HCT116 (cell line): Measurements from ENCODE around the gene CYP2E1. TPM values are rescaled to one million over a fixed set of nuclear protein-coding genes. Genes with fewer than 3 reads are reported as not detected.

Experiments used
- ATAC-seq: fragments of 200-7000 bp; cut with Tn5 transposase; 2 replicates; pipeline ENCODE4 v1.9.1; 2020; ENCODE audit warnings: mild to moderate bottlenecking, moderate library complexity
- BruUV-seq: library from RNA; stranded (reverse); fragments of 400-500 nt; replicated peaks from 2 replicates; lab custom pipeline; 2021; lab: Mats Ljungman, UMichigan
- CTCF ChIA-PET: fragments of 300-600 bp; sonication (Branson Sonifier 250); formaldehyde crosslinking; loops from one replicate; lab custom pipeline; 2021; ENCODE audit warnings: antibody characterized with exemption; lab: Charles Lee
- POLR2A ChIA-PET: fragments of 300-600, 350-600 bp; sonication (Branson Sonifier 250); formaldehyde crosslinking; loops from one replicate; lab custom pipeline; 2021; ENCODE audit warnings: antibody characterized with exemption; lab: Charles Lee
- RAD21 ChIA-PET, 2 experiments: fragments of 300-600 bp; sonication (Branson Sonifier 250); formaldehyde crosslinking; loops; one replicate each; lab custom pipeline; 2023; ENCODE audit warnings: low total read pairs in 2 of 2; ENCODE audit not compliant: uncharacterized antibody in 2 of 2, unreplicated experiment in 2 of 2, low non-redundant PET in 1 of 2; lab: Charles Lee
- DNase-seq: peaks from one replicate; pipeline ENCODE4 v3.0.0-alpha.2; 2010; ENCODE audit warnings: low read depth, low spot score
- H2AFZ ChIP-seq: fragments of 200-600 bp; shearing (Covaris generic), sonication (generic); 2 replicates; pipeline ENCODE4 v1.6.1; 2017; ENCODE audit warnings: low read depth, mixed run types, mixed read lengths, antibody characterized with exemption, low read length; ENCODE audit not compliant: poor library complexity, severe bottlenecking
- H3K27ac ChIP-seq: 2 replicates; pipeline ENCODE4 v1.5.1; 2012; ENCODE audit warnings: low read depth, low read length
- H3K27me3 ChIP-seq: fragments of 200-600 bp; sonication (generic); 2 replicates; pipeline ENCODE4 v1.6.1; 2016; ENCODE audit warnings: mixed run types, low read length, mixed read lengths; ENCODE audit not compliant: insufficient read depth
- H3K36me3 ChIP-seq, 2 experiments: fragments of 200-500 bp in 1 of 2; fragments of 200-600 bp in 1 of 2; sonication (Bioruptor generic) in 1 of 2; sonication (generic) in 1 of 2; 2 replicates each; pipeline versions ENCODE4 v1.5.1 to v1.6.1; 2014 to 2016; ENCODE audit warnings: low read length in 2 of 2, inconsistent platforms in 1 of 2, mixed read lengths in 1 of 2, mixed run types in 1 of 2; ENCODE audit not compliant: insufficient read depth in 2 of 2, control insufficient read depth in 1 of 2
- H3K4me1 ChIP-seq, 2 experiments: fragments of 200-600 bp in 1 of 2; sonication (generic) in 1 of 2; 2 replicates each; pipeline versions ENCODE4 v1.5.1 to v1.6.1; 2012 to 2017; ENCODE audit warnings: low read length in 2 of 2, inconsistent platforms in 1 of 2, mild to moderate bottlenecking in 1 of 2, mixed read lengths in 1 of 2, mixed run types in 1 of 2, moderate library complexity in 1 of 2; ENCODE audit not compliant: insufficient read depth in 2 of 2, control insufficient read depth in 1 of 2
- H3K4me2 ChIP-seq: fragments of 200-600 bp; sonication (generic); 2 replicates; pipeline ENCODE4 v1.6.1; 2017; ENCODE audit warnings: mixed run types, low read length, mixed read lengths
- H3K4me3 ChIP-seq, 2 experiments: fragments of 200-600 bp in 1 of 2; sonication (generic) in 1 of 2; replicated peaks in 1 of 2; 2 replicates each; pipeline ENCODE4 v1.5.1; 2011 to 2016; ENCODE audit warnings: low read length in 2 of 2, control low read depth in 1 of 2, low read depth in 1 of 2, mild to moderate bottlenecking in 1 of 2, mixed read lengths in 1 of 2, mixed run types in 1 of 2
- H3K79me2 ChIP-seq: fragments of 200-600 bp; sonication (generic); 2 replicates; pipeline ENCODE4 v1.6.1; 2017; ENCODE audit warnings: mild to moderate bottlenecking, mixed run types, low read length, moderate library complexity, mixed read lengths; ENCODE audit not compliant: insufficient read depth
- H3K9ac ChIP-seq: fragments of 200-600 bp; sonication (generic); 2 replicates; pipeline ENCODE4 v1.6.1; 2016; ENCODE audit warnings: low read length, mixed read lengths
- H3K9me2 ChIP-seq: fragments of 200-600 bp; sonication (generic), shearing (Covaris generic); 2 replicates; pipeline ENCODE4 v1.6.1; 2017; ENCODE audit warnings: mixed run types, mild to moderate bottlenecking, moderate library complexity; ENCODE audit not compliant: insufficient read depth
- H3K9me3 ChIP-seq, 2 experiments: fragments of 200-500 bp in 1 of 2; fragments of 200-600 bp in 1 of 2; sonication (Bioruptor generic) in 1 of 2; sonication (generic) in 1 of 2; 2 replicates each; pipeline ENCODE4 v1.6.1; 2014 to 2017; ENCODE audit warnings: low read length in 2 of 2, mixed read lengths in 2 of 2, inconsistent platforms in 1 of 2, low read depth in 1 of 2, mild to moderate bottlenecking in 1 of 2, mixed run types in 1 of 2, moderate library complexity in 1 of 2; ENCODE audit not compliant: control insufficient read depth in 1 of 2, insufficient read depth in 1 of 2
- H4K20me1 ChIP-seq: fragments of 200-600 bp; sonication (generic), shearing (Covaris generic); 2 replicates; pipeline ENCODE4 v1.6.1; 2017; ENCODE audit warnings: mixed run types, mild to moderate bottlenecking, moderate library complexity; ENCODE audit not compliant: insufficient read depth
- EGR1 ChIP-seq: IDR thresholded peaks from 2 replicates; pipeline ENCODE4 v1.6.1; 2012; ENCODE audit warnings: low read depth
- JUND ChIP-seq: IDR thresholded peaks from 2 replicates; pipeline ENCODE4 v1.6.1; 2012
- POLR2A ChIP-seq: IDR thresholded peaks from 2 replicates; pipeline ENCODE4 v1.7.0; 2011; ENCODE audit warnings: borderline replicate concordance; ENCODE audit not compliant: insufficient read depth, insufficient read length; ENCODE audit errors: extremely low read depth
- POLR2AphosphoS5 ChIP-seq: IDR thresholded peaks from 2 replicates; pipeline ENCODE4 v1.6.1; 2011; ENCODE audit warnings: mild to moderate bottlenecking, low read depth, low read length, moderate library complexity
- RAD21 ChIP-seq: IDR thresholded peaks from 2 replicates; pipeline ENCODE4 v1.6.1; 2012; ENCODE audit warnings: low read depth, mild to moderate bottlenecking
- SRF ChIP-seq: IDR thresholded peaks from 2 replicates; pipeline ENCODE4 v1.6.1; 2012; ENCODE audit warnings: low read depth
- TCF7L2 ChIP-seq: IDR thresholded peaks from 2 replicates; pipeline ENCODE4 v1.7.0; 2011; ENCODE audit warnings: borderline replicate concordance, inconsistent platforms; ENCODE audit not compliant: insufficient read depth, insufficient read length; ENCODE audit errors: extremely low read depth
- ZBTB33 ChIP-seq: IDR thresholded peaks from 2 replicates; pipeline ENCODE4 v1.6.1; 2011; ENCODE audit warnings: mild to moderate bottlenecking, low read length, moderate library complexity; ENCODE audit not compliant: insufficient replicate concordance; ENCODE audit errors: extremely low read depth
- intact Hi-C: fragments of 100-400 bp; cut with micrococcal nuclease; formaldehyde crosslinking; loops from 2 replicates; pipeline ENCODE4 v1.10.0; 2022
- total RNA-seq: library from RNA; stranded (reverse); gene quantifications from one replicate; pipeline ENCODE4 v1.2.1, GENCODE V29; 2021; ENCODE audit not compliant: unreplicated experiment
- TF ChIP-seq, protein P1 (sequence below): IDR thresholded peaks from 2 replicates; pipeline ENCODE4 v1.6.1; 2012
- TF ChIP-seq, protein P2 (sequence below), 3 experiments: fragments of 200-600 bp in 1 of 3; sonication (generic) in 1 of 3; IDR thresholded peaks in 2 of 3; conservative IDR thresholded peaks in 1 of 3; 2 replicates each; pipeline ENCODE4 v1.5.1; 2012 to 2017; ENCODE audit warnings: low read depth in 2 of 3, low read length in 2 of 3, antibody characterized with exemption in 1 of 3, borderline replicate concordance in 1 of 3, control low read depth in 1 of 3, mild to moderate bottlenecking in 1 of 3, mixed read lengths in 1 of 3, mixed run types in 1 of 3, moderate library complexity in 1 of 3; ENCODE audit not compliant: insufficient read depth in 1 of 3
- TF ChIP-seq, protein P3 (sequence below): IDR thresholded peaks from 2 replicates; pipeline ENCODE4 v1.6.1; 2012; ENCODE audit warnings: low read depth

Gene CYP2E1
- total RNA-seq, 1 experiment from 2014 or later, result 1.5 TPM

- H3K4me1 ChIP-seq, result peaks cover 0 to 5% of the 10 kb centered on the region in 2 experiments; a peak in 1 of 4 replicates
- ChIA-PET CTCF (no interaction called here), POLR2A (no interaction called here), RAD21 (no interaction called here)
- H4K20me1 ChIP-seq, result no peaks in the 10 kb centered on the region
- TF ChIP-seq POLR2AphosphoS5 (no peak), TCF7L2 (no peak), SRF (no peak), POLR2A (no peak), EGR1 (no peak), JUND (no peak), RAD21 (no peak), ZBTB33 (no peak)
- TF ChIP-seq, protein P1, sequence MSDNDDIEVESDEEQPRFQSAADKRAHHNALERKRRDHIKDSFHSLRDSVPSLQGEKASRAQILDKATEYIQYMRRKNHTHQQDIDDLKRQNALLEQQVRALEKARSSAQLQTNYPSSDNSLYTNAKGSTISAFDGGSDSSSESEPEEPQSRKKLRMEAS, result no peak
- TF ChIP-seq, protein P2, sequence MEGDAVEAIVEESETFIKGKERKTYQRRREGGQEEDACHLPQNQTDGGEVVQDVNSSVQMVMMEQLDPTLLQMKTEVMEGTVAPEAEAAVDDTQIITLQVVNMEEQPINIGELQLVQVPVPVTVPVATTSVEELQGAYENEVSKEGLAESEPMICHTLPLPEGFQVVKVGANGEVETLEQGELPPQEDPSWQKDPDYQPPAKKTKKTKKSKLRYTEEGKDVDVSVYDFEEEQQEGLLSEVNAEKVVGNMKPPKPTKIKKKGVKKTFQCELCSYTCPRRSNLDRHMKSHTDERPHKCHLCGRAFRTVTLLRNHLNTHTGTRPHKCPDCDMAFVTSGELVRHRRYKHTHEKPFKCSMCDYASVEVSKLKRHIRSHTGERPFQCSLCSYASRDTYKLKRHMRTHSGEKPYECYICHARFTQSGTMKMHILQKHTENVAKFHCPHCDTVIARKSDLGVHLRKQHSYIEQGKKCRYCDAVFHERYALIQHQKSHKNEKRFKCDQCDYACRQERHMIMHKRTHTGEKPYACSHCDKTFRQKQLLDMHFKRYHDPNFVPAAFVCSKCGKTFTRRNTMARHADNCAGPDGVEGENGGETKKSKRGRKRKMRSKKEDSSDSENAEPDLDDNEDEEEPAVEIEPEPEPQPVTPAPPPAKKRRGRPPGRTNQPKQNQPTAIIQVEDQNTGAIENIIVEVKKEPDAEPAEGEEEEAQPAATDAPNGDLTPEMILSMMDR (IDR thresholded peaks at IDR 0.05 in 2 of 3, conservative IDR thresholded peaks at IDR 0.05 in 1 of 3; ENCODE audit: borderline replicate concordance in 1 of 3, insufficient read depth in 1 of 3, low read depth in 2 of 3, low read length in 2 of 3), result no peak
- TF ChIP-seq, protein P3, sequence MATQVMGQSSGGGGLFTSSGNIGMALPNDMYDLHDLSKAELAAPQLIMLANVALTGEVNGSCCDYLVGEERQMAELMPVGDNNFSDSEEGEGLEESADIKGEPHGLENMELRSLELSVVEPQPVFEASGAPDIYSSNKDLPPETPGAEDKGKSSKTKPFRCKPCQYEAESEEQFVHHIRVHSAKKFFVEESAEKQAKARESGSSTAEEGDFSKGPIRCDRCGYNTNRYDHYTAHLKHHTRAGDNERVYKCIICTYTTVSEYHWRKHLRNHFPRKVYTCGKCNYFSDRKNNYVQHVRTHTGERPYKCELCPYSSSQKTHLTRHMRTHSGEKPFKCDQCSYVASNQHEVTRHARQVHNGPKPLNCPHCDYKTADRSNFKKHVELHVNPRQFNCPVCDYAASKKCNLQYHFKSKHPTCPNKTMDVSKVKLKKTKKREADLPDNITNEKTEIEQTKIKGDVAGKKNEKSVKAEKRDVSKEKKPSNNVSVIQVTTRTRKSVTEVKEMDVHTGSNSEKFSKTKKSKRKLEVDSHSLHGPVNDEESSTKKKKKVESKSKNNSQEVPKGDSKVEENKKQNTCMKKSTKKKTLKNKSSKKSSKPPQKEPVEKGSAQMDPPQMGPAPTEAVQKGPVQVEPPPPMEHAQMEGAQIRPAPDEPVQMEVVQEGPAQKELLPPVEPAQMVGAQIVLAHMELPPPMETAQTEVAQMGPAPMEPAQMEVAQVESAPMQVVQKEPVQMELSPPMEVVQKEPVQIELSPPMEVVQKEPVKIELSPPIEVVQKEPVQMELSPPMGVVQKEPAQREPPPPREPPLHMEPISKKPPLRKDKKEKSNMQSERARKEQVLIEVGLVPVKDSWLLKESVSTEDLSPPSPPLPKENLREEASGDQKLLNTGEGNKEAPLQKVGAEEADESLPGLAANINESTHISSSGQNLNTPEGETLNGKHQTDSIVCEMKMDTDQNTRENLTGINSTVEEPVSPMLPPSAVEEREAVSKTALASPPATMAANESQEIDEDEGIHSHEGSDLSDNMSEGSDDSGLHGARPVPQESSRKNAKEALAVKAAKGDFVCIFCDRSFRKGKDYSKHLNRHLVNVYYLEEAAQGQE, result no peak
- H3K9me2 ChIP-seq, result no peaks in the 10 kb centered on the region
- no peaks in the 10 kb centered on the region for H3K9me3 ChIP-seq
- DNase-seq (no peak), ATAC-seq (no peak)
- H3K4me2 ChIP-seq, result no peak overlapping the region
- H3K36me3 ChIP-seq, result no peaks in the 10 kb centered on the region
- H3K27me3 ChIP-seq, result no peaks in the 10 kb centered on the region
- no peaks in the 10 kb centered on the region for H3K79me2 ChIP-seq
- no peak overlapping the region for H2AFZ ChIP-seq
- BruUV-seq, result no TSS peak
- no peak overlapping the region for H3K9ac ChIP-seq
- H3K27ac ChIP-seq, result no peak overlapping the region
- no peak overlapping the region for H3K4me3 ChIP-seq
- intact Hi-C loops, result no loop called here
These were observed 11.7 kb upstream of the CYP2E1 start for GRCh38 chr10:133515471-133515870.
